CD4-positive, alpha-beta T cell (primary cell): Measurements from ENCODE around the gene RBBP6. TPM values are rescaled to one million over a fixed set of nuclear protein-coding genes. Genes with fewer than 3 reads are reported as not detected.

Experiments used
- ATAC-seq: fragments of 200-7000 bp; cut with Tn5 transposase; one replicate; pipeline ENCODE4 v1.10.0; 2022; ENCODE audit warnings: mild to moderate bottlenecking; ENCODE audit not compliant: poor library complexity
- CTCF ChIA-PET: fragments of 350-600 bp; sonication (Branson Sonifier 250); formaldehyde crosslinking; loops from one replicate; lab custom pipeline; 2021; ENCODE audit warnings: antibody characterized with exemption, inconsistent platforms; lab: Charles Lee
- POLR2A ChIA-PET: fragments of 350-600 bp; sonication (Branson Sonifier 250); formaldehyde crosslinking; loops from one replicate; lab custom pipeline; 2021; ENCODE audit warnings: antibody characterized with exemption, inconsistent platforms; lab: Charles Lee
- DNase-seq, 14 experiments: peaks; one replicate each; pipeline ENCODE4 v3.0.0-alpha.2; 2013 to 2020; ENCODE audit warnings: mixed read lengths in 2 of 14
- H3K27ac ChIP-seq, 2 donors: one replicate each; pipeline versions ENCODE4 v1.5.1 to v1.7.0; 2013; ENCODE audit warnings: low read length in 2 of 2, low read depth in 1 of 2, mild to moderate bottlenecking in 1 of 2
- H3K27me3 ChIP-seq, 2 experiments: 1 replicate in 1 of 2; 2 replicates in 1 of 2; pipeline versions ENCODE4 v1.6.1 to v1.7.0; 2013; ENCODE audit warnings: low read length in 2 of 2, control low read depth in 1 of 2, mild to moderate bottlenecking in 1 of 2, moderate library complexity in 1 of 2; ENCODE audit not compliant: insufficient read depth in 2 of 2, control insufficient read depth in 1 of 2
- H3K36me3 ChIP-seq: one replicate; pipeline ENCODE4 v1.6.1; 2013; ENCODE audit warnings: low read length, control low read depth; ENCODE audit not compliant: insufficient read depth
- H3K4me1 ChIP-seq: one replicate; pipeline ENCODE4 v1.6.1; 2013; ENCODE audit warnings: low read length, control low read depth; ENCODE audit not compliant: insufficient read depth
- H3K4me3 ChIP-seq: one replicate; pipeline ENCODE4 v1.5.1; 2013; ENCODE audit warnings: mild to moderate bottlenecking, low read length, moderate library complexity
- H3K9me3 ChIP-seq, 2 experiments: 1 replicate in 1 of 2; 2 replicates in 1 of 2; pipeline versions ENCODE4 v1.6.1 to v1.7.0; 2013; ENCODE audit warnings: low read length in 2 of 2, mild to moderate bottlenecking in 2 of 2, control low read depth in 1 of 2, moderate library complexity in 1 of 2; ENCODE audit not compliant: control insufficient read depth in 1 of 2, insufficient read depth in 1 of 2
- H3K27ac Mint-ChIP-seq: one replicate; pipeline ENCODE4 v1.8.0; 2020; ENCODE audit warnings: mixed read lengths
- H3K27me3 Mint-ChIP-seq: one replicate; pipeline ENCODE4 v1.8.0; 2021; ENCODE audit warnings: mixed read lengths
- H3K36me3 Mint-ChIP-seq: one replicate; pipeline ENCODE4 v1.8.0; 2021; ENCODE audit warnings: low read depth, mixed read lengths
- H3K4me1 Mint-ChIP-seq: one replicate; pipeline ENCODE4 v1.8.0; 2021; ENCODE audit warnings: low read depth, mixed read lengths
- H3K4me3 Mint-ChIP-seq: one replicate; pipeline ENCODE4 v1.8.0; 2020; ENCODE audit warnings: mild to moderate bottlenecking, mixed read lengths
- H3K9me3 Mint-ChIP-seq: one replicate; pipeline ENCODE4 v1.8.0; 2020; ENCODE audit warnings: mixed read lengths
- CTCF ChIP-seq: fragments of 200-600 bp; IDR thresholded peaks from one replicate; pipeline ENCODE4 v1.8.0; 2022; ENCODE audit warnings: antibody characterized with exemption, mild to moderate bottlenecking
- intact Hi-C, 2 experiments: fragments of 100-400 bp; cut with DNase I in 1 of 2; cut with micrococcal nuclease in 1 of 2; formaldehyde crosslinking; loops; one replicate each; pipeline versions ENCODE4 v1.15.1 to v1.9.0; 2023 to 2025; cut with DNase I, micrococcal nuclease
- total RNA-seq, 174 experiments: library from RNA in 2 of 174; stranded (reverse) in 2 of 174; gene quantifications; one replicate each; pipeline ENCODE4 v1.2.3 and lab custom pipeline; 2021 to 2026

RBBP6 gene
- total RNA-seq, 2 experiments from 2014 or later: 178 TPM

- DNase-seq: no peak
- H3K36me3 Mint-ChIP-seq: peaks cover 90% of the 10 kb centered on the region
Observed at GRCh38 chr16:24553983-24554382, 14.6 kb downstream of the RBBP6 start.

GRCh38 chr16:24555346-24555872 is 16.0 kb downstream of the RBBP6 start:
- ATAC-seq (no peak), DNase-seq (no peak)
- H3K27me3 ChIP-seq: no peaks in the 10 kb centered on the region
- H3K4me1 Mint-ChIP-seq: peaks cover 34% of the 10 kb centered on the region
- H3K4me1 ChIP-seq: no peaks in the 10 kb centered on the region
- H3K36me3 Mint-ChIP-seq: peaks cover 90% of the 10 kb centered on the region
- no peaks in the 10 kb centered on the region for H3K9me3 ChIP-seq
- CTCF ChIA-PET: no interaction called here
- no peak for TF ChIP-seq CTCF
- no peaks in the 10 kb centered on the region for H3K27me3 Mint-ChIP-seq
- H3K4me3 Mint-ChIP-seq: no peak overlapping the region
- H3K4me3 ChIP-seq: no peak overlapping the region
- intact Hi-C loops: no loop called here
- H3K27ac Mint-ChIP-seq: no peak overlapping the region
- POLR2A ChIA-PET: interaction anchor here (1.9 kb wide), 1 partner anchor 13 kb away, joined by 5 read pairs; no protein-coding TSS in a partner anchor
- no peaks in the 10 kb centered on the region for H3K9me3 Mint-ChIP-seq
- no peak overlapping the region for H3K27ac ChIP-seq
- H3K36me3 ChIP-seq: peaks cover 64% of the 10 kb centered on the region

More at GRCh38 chr16:24553983-24554382, 14.6 kb downstream of the RBBP6 start:
- H3K27ac ChIP-seq: no peak overlapping the region
- no peak for TF ChIP-seq CTCF
- intact Hi-C loops: no loop called here
- H3K27ac Mint-ChIP-seq: no peak overlapping the region
- no peak for ATAC-seq
- POLR2A ChIA-PET: interaction anchor here (1.9 kb wide), 1 partner anchor 12 kb away, joined by 5 read pairs; no protein-coding TSS in a partner anchor
- CTCF ChIA-PET: interaction anchor here (0.9 to 2.0 kb wide), 2 partner anchors 10 to 15 kb away, joined by 3 to 4 read pairs; partner anchors contain the start of gene RBBP6
- no peaks in the 10 kb centered on the region for H3K27me3 Mint-ChIP-seq
- H3K9me3 Mint-ChIP-seq: no peaks in the 10 kb centered on the region
- no peak overlapping the region for H3K4me3 Mint-ChIP-seq
- H3K36me3 ChIP-seq: peaks cover 71% of the 10 kb centered on the region
- H3K4me1 Mint-ChIP-seq: peaks cover 49% of the 10 kb centered on the region
- H3K4me3 ChIP-seq: no peak overlapping the region
- H3K4me1 ChIP-seq: no peaks in the 10 kb centered on the region
- H3K9me3 ChIP-seq: no peaks in the 10 kb centered on the region
- no peaks in the 10 kb centered on the region for H3K27me3 ChIP-seq

- Mint-ChIP-seq H3K4me1 (no peaks in the 10 kb centered on the region), H3K4me3 (no peak overlapping the region), H3K27me3 (no peaks in the 10 kb centered on the region), H3K27ac (no peak overlapping the region), H3K36me3 (peaks cover 99% of the 10 kb centered on the region), H3K9me3 (no peaks in the 10 kb centered on the region)
- Histone ChIP-seq H3K27me3 (no peaks in the 10 kb centered on the region), H3K9me3 (no peaks in the 10 kb centered on the region), H3K36me3 (peaks cover 90% of the 10 kb centered on the region), H3K4me3 (no peak overlapping the region), H3K27ac (no peak overlapping the region), H3K4me1 (no peaks in the 10 kb centered on the region)
- ATAC-seq (no peak), DNase-seq (no peak)
- intact Hi-C loops: no loop called here
- ChIA-PET POLR2A (interaction anchor here (0.5 kb wide), 1 partner anchor 780 kb away, joined by 3 read pairs; no protein-coding TSS in a partner anchor), CTCF (no interaction called here)
- no peak for TF ChIP-seq CTCF
Observed at GRCh38 chr16:24562811-24563210, 23.4 kb downstream of the RBBP6 start.
